ENCODE results near the gene BCKDHB. TPM values are rescaled to one million over a fixed set of nuclear protein-coding genes. Genes with fewer than 3 reads are reported as not detected.

BCKDHB gene
- total RNA-seq, 1 donor from 2014 or later: 16.6 TPM

- POLR2A ChIA-PET: no interaction called here
- Mint-ChIP-seq H3K9me3 (peaks cover 12% of the 10 kb centered on the region), H3K27me3 (no peaks in the 10 kb centered on the region), H3K4me1 (no peaks in the 10 kb centered on the region), H3K4me3 (no peak overlapping the region), H3K36me3 (ENCODE audit: low read depth) (peaks cover 17% of the 10 kb centered on the region), H3K27ac (no peak overlapping the region)
- DNase-seq: no peak
- intact Hi-C loops (cut with micrococcal nuclease): no loop called here
- no peak for TF ChIP-seq CTCF (IDR thresholded peaks at IDR 0.05)
- no peak for ATAC-seq (ENCODE audit: low read depth)
- CTCF ChIA-PET: no interaction called here
Observed at GRCh38 chr6:80182308-80182707, 75.8 kb downstream of the BCKDHB start.

- Mint-ChIP-seq H3K36me3 (ENCODE audit: low read depth) (peaks cover 20% of the 10 kb centered on the region), H3K27me3 (no peaks in the 10 kb centered on the region), H3K4me3 (no peak overlapping the region), H3K4me1 (no peaks in the 10 kb centered on the region), H3K9me3 (peaks cover 16% of the 10 kb centered on the region), H3K27ac (no peak overlapping the region)
- ChIA-PET POLR2A (no interaction called here), CTCF (no interaction called here)
- ATAC-seq (ENCODE audit: low read depth) (no peak), DNase-seq (no peak)
- intact Hi-C loops (cut with micrococcal nuclease): no loop called here
- TF ChIP-seq CTCF (IDR thresholded peaks at IDR 0.05): no peak
Observed at GRCh38 chr6:80183019-80183795, 76.7 kb downstream of the BCKDHB start.

- no peaks in the 10 kb centered on the region for H3K27me3 Mint-ChIP-seq
- intact Hi-C loops (cut with micrococcal nuclease): no loop called here
- no peak for TF ChIP-seq CTCF (IDR thresholded peaks at IDR 0.05)
- H3K4me1 Mint-ChIP-seq: no peaks in the 10 kb centered on the region
- POLR2A ChIA-PET: no interaction called here
- H3K9me3 Mint-ChIP-seq: peaks cover 16% of the 10 kb centered on the region
- H3K4me3 Mint-ChIP-seq: no peak overlapping the region
- no peak overlapping the region for H3K27ac Mint-ChIP-seq
- CTCF ChIA-PET: no interaction called here
- ATAC-seq (ENCODE audit: low read depth) (no peak), DNase-seq (no peak)
- H3K36me3 Mint-ChIP-seq (ENCODE audit: low read depth): peaks cover 20% of the 10 kb centered on the region
Observed at GRCh38 chr6:80185492-80185891, 79.0 kb downstream of the BCKDHB start.

GRCh38 chr6:80186082-80186481 lies 79.6 kb downstream of the BCKDHB start:
- H3K9me3 Mint-ChIP-seq: peaks cover 16% of the 10 kb centered on the region

GRCh38 chr6:80196906-80197305 lies 90.4 kb downstream of the BCKDHB start:
- intact Hi-C loops (cut with micrococcal nuclease): no loop called here
- peaks cover 3% of the 10 kb centered on the region for H3K36me3 Mint-ChIP-seq (ENCODE audit: low read depth)
- DNase-seq (no peak), ATAC-seq (ENCODE audit: low read depth) (no peak)
- no peaks in the 10 kb centered on the region for H3K4me1 Mint-ChIP-seq
- H3K27ac Mint-ChIP-seq: no peak overlapping the region
- no peak for TF ChIP-seq CTCF (IDR thresholded peaks at IDR 0.05)
- ChIA-PET CTCF (no interaction called here), POLR2A (no interaction called here)
- H3K4me3 Mint-ChIP-seq: no peak overlapping the region
- no peaks in the 10 kb centered on the region for H3K27me3 Mint-ChIP-seq
- H3K9me3 Mint-ChIP-seq: no peaks in the 10 kb centered on the region

More at GRCh38 chr6:80186082-80186481, 79.6 kb downstream of the BCKDHB start:
- Mint-ChIP-seq H3K36me3 (ENCODE audit: low read depth) (peaks cover 20% of the 10 kb centered on the region), H3K4me3 (no peak overlapping the region), H3K27ac (no peak overlapping the region), H3K4me1 (no peaks in the 10 kb centered on the region), H3K27me3 (no peaks in the 10 kb centered on the region)
- ChIA-PET POLR2A (no interaction called here), CTCF (no interaction called here)
- ATAC-seq (ENCODE audit: low read depth) (no peak), DNase-seq (no peak)
- no peak for TF ChIP-seq CTCF (IDR thresholded peaks at IDR 0.05)
- intact Hi-C loops (cut with micrococcal nuclease): no loop called here
